ENCODE results near the gene ZNF579. TPM values are rescaled to one million over a fixed set of nuclear protein-coding genes. Genes with fewer than 3 reads are reported as not detected.

The ZNF579 gene
- total RNA-seq, 4 donors from 2014 or later: 4.2 to 11.1 (median 8.1) TPM

DNA sequence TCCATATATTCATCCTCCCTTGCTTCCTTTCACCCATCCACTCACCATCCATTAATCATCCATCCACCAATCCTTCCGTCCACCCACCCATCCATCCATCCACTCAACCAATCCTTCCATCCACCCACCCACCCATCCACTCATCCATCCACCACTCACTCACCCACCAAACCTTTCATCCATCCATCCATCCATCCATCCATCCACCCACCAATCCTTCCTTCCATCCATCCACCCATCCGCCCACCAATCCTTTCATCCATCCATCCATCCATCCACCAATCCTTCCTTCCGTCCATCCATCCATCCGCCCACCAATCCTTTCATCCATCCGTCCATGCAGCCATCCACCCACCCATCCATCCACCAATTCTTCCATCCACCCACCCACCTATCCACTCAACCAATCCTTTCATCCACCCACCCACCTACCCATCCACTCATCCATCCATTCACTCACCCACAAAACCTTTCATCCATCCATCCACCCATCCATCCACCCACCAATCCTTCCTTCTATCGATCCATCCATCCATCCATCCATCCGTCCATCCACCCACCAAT, 38.3 kb downstream of the ZNF579 start:
- no peak for TF ChIP-seq POLR2A (IDR thresholded peaks at IDR 0.05; ENCODE audit: low read depth)
- no peak for TF ChIP-seq EP300 (IDR thresholded peaks at IDR 0.05)
- TF ChIP-seq CTCF (IDR thresholded peaks at IDR 0.05): no peak
- no peak for TF ChIP-seq POLR2AphosphoS5 (IDR thresholded peaks at IDR 0.05)
- 90% methylated on average over 7 of the region's 7 CpGs for WGBS
- no peak overlapping the region for H3K27ac ChIP-seq (replicated peaks in 1 of 4)
- intact Hi-C loops (cut with DNase I): no loop called here
- peaks cover 22 to 30% (median 25%) of the 10 kb centered on the region in 4 donors for H3K4me1 ChIP-seq
- H3K27me3 ChIP-seq: peaks cover 0 to 36% (median 5%) of the 10 kb centered on the region in 4 donors
- no peaks in the 10 kb centered on the region for H3K9me3 ChIP-seq
- H3K4me3 ChIP-seq: no peak overlapping the region
- no peak for DNase-seq (ENCODE audit: extremely low spot score)
- no peaks in the 10 kb centered on the region for H3K36me3 ChIP-seq

DNA sequence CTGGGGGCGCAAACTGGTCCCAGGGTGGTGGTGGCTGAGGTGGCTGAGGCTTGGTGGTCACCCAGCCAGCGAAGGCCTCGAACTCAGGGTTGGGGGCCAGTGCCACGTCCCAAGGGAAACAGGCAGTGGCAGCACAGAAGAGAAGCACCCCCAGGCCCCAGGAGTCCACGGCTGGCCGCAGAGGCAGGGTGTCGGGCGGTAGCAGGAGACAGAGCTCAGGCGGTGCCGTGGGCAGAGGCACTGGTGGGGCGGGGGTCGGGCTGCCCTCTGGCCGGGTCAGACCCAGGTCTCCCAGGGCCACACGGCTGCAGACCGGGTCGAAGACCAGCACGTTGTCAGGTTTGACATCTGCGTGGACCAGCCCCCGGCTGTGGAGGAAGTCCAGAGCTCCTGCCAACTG, 39.6 kb downstream of the ZNF579 start:
- no peaks in the 10 kb centered on the region for H3K9me3 ChIP-seq
- 82% methylated on average over 7 of the region's 19 CpGs for WGBS
- no peak overlapping the region for H3K4me3 ChIP-seq
- H3K4me1 ChIP-seq: peaks cover 9 to 17% (median 13%) of the 10 kb centered on the region in 4 donors
- H3K27ac ChIP-seq (replicated peaks in 1 of 4): no peak overlapping the region
- intact Hi-C loops (cut with DNase I): no loop called here
- H3K36me3 ChIP-seq: no peaks in the 10 kb centered on the region
- no peak for DNase-seq (ENCODE audit: extremely low spot score)
- peaks cover 0 to 33% (median 5%) of the 10 kb centered on the region in 4 donors for H3K27me3 ChIP-seq
- TF ChIP-seq CTCF (IDR thresholded peaks at IDR 0.05) (no peak), POLR2AphosphoS5 (IDR thresholded peaks at IDR 0.05) (no peak), POLR2A (IDR thresholded peaks at IDR 0.05; ENCODE audit: low read depth) (no peak), EP300 (IDR thresholded peaks at IDR 0.05) (no peak)

- H3K27ac ChIP-seq (replicated peaks in 1 of 4): no peak overlapping the region
- peaks cover 5 to 13% (median 8%) of the 10 kb centered on the region in 4 donors for H3K4me1 ChIP-seq
- no peak for TF ChIP-seq POLR2AphosphoS5 (IDR thresholded peaks at IDR 0.05)
- no peak for TF ChIP-seq POLR2A (IDR thresholded peaks at IDR 0.05; ENCODE audit: low read depth)
- TF ChIP-seq EP300 (IDR thresholded peaks at IDR 0.05): no peak
- TF ChIP-seq CTCF (IDR thresholded peaks at IDR 0.05): no peak
- DNase-seq (ENCODE audit: extremely low spot score): no peak
- H3K9me3 ChIP-seq: no peaks in the 10 kb centered on the region
- no peaks in the 10 kb centered on the region for H3K36me3 ChIP-seq
- no peak overlapping the region for H3K4me3 ChIP-seq
- H3K27me3 ChIP-seq: peaks cover 0 to 29% (median 5%) of the 10 kb centered on the region in 4 donors
- 64% methylated on average over 10 of the region's 10 CpGs for WGBS
- intact Hi-C loops (cut with DNase I): no loop called here
Measured at GRCh38 chr19:55540619-55541018, 40.0 kb downstream of the ZNF579 start.

DNA sequence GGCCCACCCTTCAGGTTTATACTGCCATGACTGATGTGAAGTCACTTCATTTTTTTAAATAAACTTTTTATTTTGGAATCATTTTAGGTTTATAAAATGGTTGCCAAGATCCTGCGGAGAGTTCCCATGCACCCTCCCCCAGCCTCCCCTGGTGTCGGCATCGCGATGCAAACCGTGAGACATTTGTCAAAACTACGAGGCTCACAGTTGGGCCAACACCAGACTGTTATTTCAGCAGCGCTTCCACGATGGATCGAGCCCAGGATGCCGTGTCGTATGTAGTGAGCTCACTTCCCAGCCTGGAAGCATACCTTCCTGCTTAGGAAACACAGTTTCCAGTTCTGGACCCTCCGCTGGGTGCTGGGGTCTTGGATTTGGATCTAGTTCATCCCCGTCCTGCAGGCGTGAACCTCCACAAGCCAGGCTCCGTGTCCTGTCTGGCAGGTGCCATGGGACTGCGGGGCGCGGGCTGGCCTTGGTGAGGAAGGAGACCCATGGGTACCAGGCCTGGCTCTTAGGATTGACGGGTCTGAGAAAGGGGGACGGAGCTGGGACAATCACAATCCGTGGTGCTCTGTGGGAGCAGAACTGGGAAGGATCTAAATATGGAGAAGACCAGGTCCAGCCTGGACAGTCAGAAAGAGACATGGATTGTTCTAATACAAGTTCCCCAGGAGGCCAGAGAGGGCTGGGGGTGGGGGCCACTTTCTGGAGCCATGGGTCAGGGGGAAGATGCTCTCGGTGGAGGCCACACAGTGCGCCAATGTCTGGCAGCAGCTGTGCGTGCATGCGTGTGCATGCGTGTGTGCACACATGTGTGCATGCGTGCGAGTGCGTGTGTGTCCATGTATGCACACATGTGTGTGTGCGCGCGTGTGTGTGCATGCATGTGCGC, 41.3 kb downstream of the ZNF579 start:
- peak overlapping the region in 2 of 4 donors; percentile 19 to 50 for H3K27ac ChIP-seq (replicated peaks in 1 of 4)
- intact Hi-C loops (cut with DNase I): no loop called here
- H3K9me3 ChIP-seq: no peaks in the 10 kb centered on the region
- WGBS: 69% methylated on average over 33 of the region's 33 CpGs
- H3K36me3 ChIP-seq: no peaks in the 10 kb centered on the region
- H3K4me1 ChIP-seq: peaks cover 0 to 10% (median 2%) of the 10 kb centered on the region in 4 donors
- no peak overlapping the region for H3K4me3 ChIP-seq
- peaks cover 0 to 16% (median 3%) of the 10 kb centered on the region in 4 donors for H3K27me3 ChIP-seq
- TF ChIP-seq CTCF (IDR thresholded peaks at IDR 0.05) (no peak), POLR2AphosphoS5 (IDR thresholded peaks at IDR 0.05) (no peak), POLR2A (IDR thresholded peaks at IDR 0.05; ENCODE audit: low read depth) (no peak), EP300 (IDR thresholded peaks at IDR 0.05) (no peak)
- no peak for DNase-seq (ENCODE audit: extremely low spot score)
